ENCODE results near the gene NLRP14.
A peak's percentile ranks its signal among the peaks of the same experiment; 100 is the strongest.

Gene NLRP14

DNA sequence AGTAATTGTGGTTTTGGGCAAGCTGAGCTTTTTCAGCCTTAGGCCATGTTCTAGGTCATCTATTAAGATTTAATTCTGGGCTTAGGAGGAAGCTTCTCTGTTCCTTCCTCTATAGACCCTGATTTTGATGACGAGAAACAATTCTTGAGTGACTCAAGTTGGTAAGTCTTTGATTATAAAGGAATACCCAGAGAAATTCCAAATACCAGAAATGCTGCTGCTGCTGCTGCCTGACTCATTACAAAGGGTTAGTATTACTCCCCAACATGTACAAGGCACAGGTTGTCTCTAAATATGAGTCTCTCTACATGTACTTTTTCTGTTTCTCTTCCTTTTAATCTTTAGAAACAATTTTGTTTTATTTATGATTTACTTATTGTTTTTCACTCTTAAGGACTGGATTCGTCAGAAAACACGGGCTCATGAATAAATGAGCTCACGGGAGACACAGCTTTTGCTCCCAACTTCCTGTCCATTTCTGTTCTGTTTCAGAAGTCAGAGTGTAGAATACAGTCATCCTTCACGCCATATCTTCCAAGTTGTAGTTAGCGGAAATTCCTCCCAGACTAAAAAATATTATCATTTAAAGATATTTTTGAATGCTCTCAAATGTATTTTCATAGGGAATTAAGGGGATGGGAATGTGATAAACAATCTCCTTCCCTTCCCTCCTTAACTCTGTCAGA, 36.7 kb downstream of the NLRP14 start:
- TF ChIP-seq TCF12 (IDR thresholded peaks at IDR 0.05; ENCODE audit: low read depth) (no peak), EP300 (IDR thresholded peaks at IDR 0.05; ENCODE audit: borderline replicate concordance) (no peak), TAF1 (IDR thresholded peaks at IDR 0.05; ENCODE audit: low read depth) (no peak), RAD21 (IDR thresholded peaks at IDR 0.05; ENCODE audit: low read depth) (no peak), CREB1 (IDR thresholded peaks at IDR 0.05; ENCODE audit: low read depth) (no peak), TEAD4 (IDR thresholded peaks at IDR 0.05) (no peak), ZBTB7A (IDR thresholded peaks at IDR 0.05; ENCODE audit: low read depth) (no peak), CEBPB (IDR thresholded peaks at IDR 0.05) (no peak), EGR1 (IDR thresholded peaks at IDR 0.05) (no peak), YY1 (IDR thresholded peaks at IDR 0.05; ENCODE audit: low read depth) (no peak), FOXM1 (IDR thresholded peaks at IDR 0.05; ENCODE audit: borderline replicate concordance, low read depth) (no peak)
- TF ChIP-seq, protein P1, sequence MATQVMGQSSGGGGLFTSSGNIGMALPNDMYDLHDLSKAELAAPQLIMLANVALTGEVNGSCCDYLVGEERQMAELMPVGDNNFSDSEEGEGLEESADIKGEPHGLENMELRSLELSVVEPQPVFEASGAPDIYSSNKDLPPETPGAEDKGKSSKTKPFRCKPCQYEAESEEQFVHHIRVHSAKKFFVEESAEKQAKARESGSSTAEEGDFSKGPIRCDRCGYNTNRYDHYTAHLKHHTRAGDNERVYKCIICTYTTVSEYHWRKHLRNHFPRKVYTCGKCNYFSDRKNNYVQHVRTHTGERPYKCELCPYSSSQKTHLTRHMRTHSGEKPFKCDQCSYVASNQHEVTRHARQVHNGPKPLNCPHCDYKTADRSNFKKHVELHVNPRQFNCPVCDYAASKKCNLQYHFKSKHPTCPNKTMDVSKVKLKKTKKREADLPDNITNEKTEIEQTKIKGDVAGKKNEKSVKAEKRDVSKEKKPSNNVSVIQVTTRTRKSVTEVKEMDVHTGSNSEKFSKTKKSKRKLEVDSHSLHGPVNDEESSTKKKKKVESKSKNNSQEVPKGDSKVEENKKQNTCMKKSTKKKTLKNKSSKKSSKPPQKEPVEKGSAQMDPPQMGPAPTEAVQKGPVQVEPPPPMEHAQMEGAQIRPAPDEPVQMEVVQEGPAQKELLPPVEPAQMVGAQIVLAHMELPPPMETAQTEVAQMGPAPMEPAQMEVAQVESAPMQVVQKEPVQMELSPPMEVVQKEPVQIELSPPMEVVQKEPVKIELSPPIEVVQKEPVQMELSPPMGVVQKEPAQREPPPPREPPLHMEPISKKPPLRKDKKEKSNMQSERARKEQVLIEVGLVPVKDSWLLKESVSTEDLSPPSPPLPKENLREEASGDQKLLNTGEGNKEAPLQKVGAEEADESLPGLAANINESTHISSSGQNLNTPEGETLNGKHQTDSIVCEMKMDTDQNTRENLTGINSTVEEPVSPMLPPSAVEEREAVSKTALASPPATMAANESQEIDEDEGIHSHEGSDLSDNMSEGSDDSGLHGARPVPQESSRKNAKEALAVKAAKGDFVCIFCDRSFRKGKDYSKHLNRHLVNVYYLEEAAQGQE (IDR thresholded peaks at IDR 0.05; ENCODE audit: low read depth) = no peak
- TF ChIP-seq, protein P2, sequence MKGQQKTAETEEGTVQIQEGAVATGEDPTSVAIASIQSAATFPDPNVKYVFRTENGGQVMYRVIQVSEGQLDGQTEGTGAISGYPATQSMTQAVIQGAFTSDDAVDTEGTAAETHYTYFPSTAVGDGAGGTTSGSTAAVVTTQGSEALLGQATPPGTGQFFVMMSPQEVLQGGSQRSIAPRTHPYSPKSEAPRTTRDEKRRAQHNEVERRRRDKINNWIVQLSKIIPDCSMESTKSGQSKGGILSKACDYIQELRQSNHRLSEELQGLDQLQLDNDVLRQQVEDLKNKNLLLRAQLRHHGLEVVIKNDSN (IDR thresholded peaks at IDR 0.05) = no peak

DNA sequence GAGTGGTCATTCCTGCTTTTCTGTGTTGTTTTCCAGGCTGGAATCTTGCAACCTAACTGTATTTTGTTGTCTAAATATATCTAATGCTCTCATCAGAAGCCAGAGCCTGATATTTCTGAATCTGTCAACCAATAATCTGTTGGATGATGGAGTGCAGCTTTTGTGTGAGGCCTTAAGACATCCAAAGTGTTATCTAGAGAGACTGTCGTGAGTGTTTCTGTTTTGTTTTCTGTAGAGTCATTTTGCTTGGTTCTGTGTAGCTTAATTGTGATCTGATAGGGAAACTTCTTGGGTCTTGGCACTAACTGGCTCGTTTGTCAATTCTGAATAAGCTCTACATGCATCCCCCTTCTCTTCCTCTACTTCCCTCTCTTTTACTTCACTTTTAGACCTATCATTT, 37.4 kb downstream of the NLRP14 start:
- no peak for TF ChIP-seq YY1 (IDR thresholded peaks at IDR 0.05; ENCODE audit: low read depth)
- TF ChIP-seq, protein P2 (IDR thresholded peaks at IDR 0.05) = no peak
- TF ChIP-seq TCF12 (IDR thresholded peaks at IDR 0.05; ENCODE audit: low read depth) = no peak
- no peak for TF ChIP-seq TEAD4 (IDR thresholded peaks at IDR 0.05)
- TF ChIP-seq, protein P3, sequence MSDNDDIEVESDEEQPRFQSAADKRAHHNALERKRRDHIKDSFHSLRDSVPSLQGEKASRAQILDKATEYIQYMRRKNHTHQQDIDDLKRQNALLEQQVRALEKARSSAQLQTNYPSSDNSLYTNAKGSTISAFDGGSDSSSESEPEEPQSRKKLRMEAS (IDR thresholded peaks at IDR 0.05) = no peak
- TF ChIP-seq EGR1 (IDR thresholded peaks at IDR 0.05) = no peak
- no peak for TF ChIP-seq EP300 (IDR thresholded peaks at IDR 0.05; ENCODE audit: borderline replicate concordance)
- TF ChIP-seq FOXM1 (IDR thresholded peaks at IDR 0.05; ENCODE audit: borderline replicate concordance, low read depth) = no peak
- TF ChIP-seq CREB1 (IDR thresholded peaks at IDR 0.05; ENCODE audit: low read depth) = no peak
- no peak for TF ChIP-seq ZBTB7A (IDR thresholded peaks at IDR 0.05; ENCODE audit: low read depth)
- no peak for TF ChIP-seq CEBPB (IDR thresholded peaks at IDR 0.05)

DNA sequence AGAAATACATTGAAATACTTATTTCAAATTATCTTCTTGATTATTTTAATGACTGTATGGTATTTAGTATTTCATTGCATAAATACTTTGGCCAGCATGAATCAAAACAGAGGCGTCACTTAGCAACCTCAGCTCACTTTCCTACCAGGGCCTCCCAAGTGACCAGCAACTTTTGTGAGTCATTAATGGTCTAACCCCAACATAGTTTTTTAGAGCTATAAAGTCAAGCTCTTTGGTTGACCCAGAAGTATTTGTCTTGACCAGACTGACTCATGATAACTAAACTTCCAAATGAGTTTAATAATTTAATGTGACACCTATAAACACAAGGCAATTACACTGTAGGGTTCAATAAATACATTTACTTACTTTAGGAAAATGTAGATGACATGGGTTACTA, 40.6 kb downstream of the NLRP14 start:
- TF ChIP-seq TEAD4 (IDR thresholded peaks at IDR 0.05) = no peak
- TF ChIP-seq TCF12 (IDR thresholded peaks at IDR 0.05; ENCODE audit: low read depth) = no peak
- TF ChIP-seq, protein P3 (IDR thresholded peaks at IDR 0.05) = no peak
- no peak for TF ChIP-seq CEBPB (IDR thresholded peaks at IDR 0.05)
- no peak for TF ChIP-seq EGR1 (IDR thresholded peaks at IDR 0.05)
- TF ChIP-seq, protein P1 (IDR thresholded peaks at IDR 0.05; ENCODE audit: low read depth) = no peak
- no peak for TF ChIP-seq FOXM1 (IDR thresholded peaks at IDR 0.05; ENCODE audit: borderline replicate concordance, low read depth)
- no peak for TF ChIP-seq YY1 (IDR thresholded peaks at IDR 0.05; ENCODE audit: low read depth)
- TF ChIP-seq RAD21 (IDR thresholded peaks at IDR 0.05; ENCODE audit: low read depth) = no peak
- TF ChIP-seq ZBTB7A (IDR thresholded peaks at IDR 0.05; ENCODE audit: low read depth) = no peak
- TF ChIP-seq CREB1 (IDR thresholded peaks at IDR 0.05; ENCODE audit: low read depth) = no peak

DNA sequence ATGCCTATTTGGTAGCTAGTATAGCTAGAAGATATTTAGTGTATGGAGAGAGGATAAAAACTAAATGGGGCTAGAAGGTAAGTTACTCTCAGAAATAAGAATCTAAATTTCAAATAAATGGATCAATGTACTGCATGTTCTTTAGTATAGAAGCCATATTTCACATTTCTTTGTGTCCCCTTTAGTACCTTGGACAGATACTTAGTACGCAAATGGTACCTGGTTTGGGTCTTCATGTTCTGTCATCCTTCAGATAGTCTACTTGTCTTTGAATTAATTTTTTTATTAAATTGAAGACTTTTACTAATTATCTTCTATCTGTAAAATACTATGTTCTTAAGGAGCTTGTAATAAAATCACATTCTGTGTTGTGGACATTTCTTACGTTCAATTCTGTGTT, 42.3 kb downstream of the NLRP14 start:
- TF ChIP-seq ZBTB7A (IDR thresholded peaks at IDR 0.05; ENCODE audit: low read depth) (no peak), RAD21 (IDR thresholded peaks at IDR 0.05; ENCODE audit: low read depth) (no peak), NFIC (IDR thresholded peaks at IDR 0.05) (no peak)
- TF ChIP-seq, protein P1 (IDR thresholded peaks at IDR 0.05; ENCODE audit: low read depth) = peak; percentile 72
